Stomach (tissue), 9 donors: ENCODE measurements around the gene TCAIM. TPM values are rescaled to one million over a fixed set of nuclear protein-coding genes. Genes with fewer than 3 reads are reported as not detected.

ENCODE experiments used
- DNase-seq, 2 donors: peaks; one replicate each; pipeline versions ENCODE4 v3.0.0 to v3.0.0-alpha.2; 2013 to 2019
- H3K27ac ChIP-seq, 5 donors: fragments of 200-600 bp in 4 of 5; sonication (generic) in 4 of 5; one replicate each; pipeline ENCODE4 v1.5.1; 2013 to 2019; ENCODE audit warnings: mild to moderate bottlenecking in 1 of 5, moderate library complexity in 1 of 5
- H3K27me3 ChIP-seq, 3 donors: fragments of 200-600 bp; sonication (generic); one replicate each; pipeline ENCODE4 v1.5.1; 2017 to 2019; ENCODE audit warnings: mixed run types in 1 of 3
- H3K36me3 ChIP-seq, 4 donors: fragments of 200-600 bp; sonication (generic); 1 replicate in 3 of 4; 2 replicates in 1 of 4; pipeline ENCODE4 v1.5.1; 2016 to 2019
- H3K4me1 ChIP-seq, 4 donors: fragments of 200-600 bp; sonication (generic); one replicate each; pipeline ENCODE4 v1.5.1; 2016 to 2019
- H3K4me3 ChIP-seq, 4 donors: fragments of 200-600 bp; sonication (generic) in 3 of 4; one replicate each; pipeline ENCODE4 v1.5.1; 2016 to 2019; ENCODE audit warnings: mild to moderate bottlenecking in 1 of 4
- H3K9me3 ChIP-seq, 4 donors: fragments of 200-600 bp; sonication (generic); one replicate each; pipeline ENCODE4 v1.5.1; 2016 to 2019
- CTCF ChIP-seq, 7 experiments: fragments of 450-650 bp in 4 of 7; fragments of 200-600 bp in 3 of 7; sonication (generic) in 3 of 7; IDR thresholded peaks; one replicate each; pipeline ENCODE4 v1.5.1; 2016 to 2019; ENCODE audit warnings: antibody characterized with exemption in 7 of 7, control low read depth in 2 of 7, mild to moderate bottlenecking in 1 of 7
- EP300 ChIP-seq: sonication (generic); formaldehyde crosslinking; IDR thresholded peaks from one replicate; pipeline ENCODE4 v1.6.1; 2017; ENCODE audit warnings: antibody characterized with exemption
- POLR2A ChIP-seq, 4 donors: fragments of 450-650 bp; IDR thresholded peaks; one replicate each; pipeline ENCODE4 v1.6.1; 2016; ENCODE audit warnings: antibody characterized with exemption in 4 of 4, control low read depth in 2 of 4, mild to moderate bottlenecking in 1 of 4, moderate library complexity in 1 of 4
- POLR2AphosphoS5 ChIP-seq, 3 donors: sonication (generic); formaldehyde crosslinking; IDR thresholded peaks; one replicate each; pipeline ENCODE4 v1.6.1; 2016; ENCODE audit warnings: antibody characterized with exemption in 3 of 3
- WGBS, 5 donors: extraction: QIAGEN DNeasy Blood & Tissue Kit in 3 of 5; methylation state at CpG; one replicate each; pipeline versions ENCODE4 v1.1.5 to v1.1.7; 2013 to 2018; 5-methylcytosine and 5-hydroxymethylcytosine counted together
- intact Hi-C: fragments of 100-400 bp; cut with DNase I; formaldehyde crosslinking; loops from one replicate; pipeline ENCODE4 v1.15.1; 2023; ENCODE audit warnings: low total_unique reads
- polyA plus RNA-seq, 3 donors: library from polyadenylated mRNA; stranded (reverse); fragments of 200-250 nt; gene quantifications; one replicate each; pipeline ENCODE4 v1.2.3, GENCODE V29; 2013
- total RNA-seq, 5 donors: library from RNA; depleted of rRNA; stranded (reverse); fragments of >200 nt; gene quantifications; one replicate each; pipeline versions ENCODE4 v1.1.0 to v1.2.3, GENCODE V29; 2014 to 2016
- donor health status: healthy with polysubstance abuse.
- donor health status: Bipolar disorder and iron deficiency.
- donor health status: healthy.

The TCAIM gene
- total and polyA plus RNA-seq, 8 donors: 9.8 to 42.6 (median 13.0) TPM

GRCh38 chr3:44419923-44420650, 81.5 kb downstream of the TCAIM start:
- WGBS, 5 donors: 79 to 90% (median 81%) methylated on average over 11 to 14 of the region's 14 CpGs
- Histone ChIP-seq H3K9me3 (no peaks in the 10 kb centered on the region), H3K27me3 (no peaks in the 10 kb centered on the region), H3K27ac (no peak overlapping the region), H3K4me3 (no peak overlapping the region), H3K4me1 (no peaks in the 10 kb centered on the region), H3K36me3 (no peaks in the 10 kb centered on the region)
- TF ChIP-seq POLR2AphosphoS5 (IDR thresholded peaks at IDR 0.05): no peak
- no peak for TF ChIP-seq CTCF (IDR thresholded peaks at IDR 0.05)
- TF ChIP-seq EP300: no peak
- TF ChIP-seq POLR2A (IDR thresholded peaks at IDR 0.05): no peak
- intact Hi-C loops: no loop called here
- DNase-seq: no peak

DNA sequence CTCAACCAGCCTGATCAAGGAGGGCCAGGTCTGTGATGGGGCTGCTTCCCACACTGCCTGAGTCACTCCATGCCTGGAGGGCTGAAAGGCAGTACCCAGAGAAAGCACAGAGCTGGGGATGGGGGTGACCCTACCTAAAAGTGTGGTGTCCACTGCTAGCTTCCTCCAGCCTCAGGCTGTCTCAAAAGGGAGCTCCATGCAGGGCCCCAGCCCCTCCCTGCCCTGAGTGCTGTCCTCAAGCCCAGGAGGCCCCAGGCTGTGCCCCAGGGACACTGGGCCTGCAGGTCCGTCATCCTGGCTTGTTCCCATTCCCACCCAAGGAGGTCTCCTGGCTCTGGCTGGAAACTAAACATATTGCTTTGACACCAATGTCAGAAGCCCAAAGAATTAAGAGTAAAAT, 82.1 kb downstream of the TCAIM start:
- Histone ChIP-seq H3K4me1 (no peaks in the 10 kb centered on the region), H3K27me3 (no peaks in the 10 kb centered on the region), H3K4me3 (no peak overlapping the region), H3K9me3 (no peaks in the 10 kb centered on the region), H3K36me3 (no peaks in the 10 kb centered on the region), H3K27ac (no peak overlapping the region)
- intact Hi-C loops: no loop called here
- TF ChIP-seq EP300 (no peak), CTCF (IDR thresholded peaks at IDR 0.05) (no peak)
- no peak for DNase-seq
- WGBS, 5 donors: 71 to 97% (median 88%) methylated on average over 1 of the region's 1 CpG

- no peak overlapping the region for H3K4me3 ChIP-seq
- no peaks in the 10 kb centered on the region for H3K36me3 ChIP-seq
- WGBS, 5 donors: 87 to 92% (median 88%) methylated on average over 6 of the region's 6 CpGs
- H3K9me3 ChIP-seq: no peaks in the 10 kb centered on the region
- DNase-seq: no peak
- H3K27me3 ChIP-seq: no peaks in the 10 kb centered on the region
- no peak for TF ChIP-seq EP300
- no peak for TF ChIP-seq CTCF (IDR thresholded peaks at IDR 0.05)
- TF ChIP-seq POLR2AphosphoS5 (IDR thresholded peaks at IDR 0.05): no peak
- TF ChIP-seq POLR2A (IDR thresholded peaks at IDR 0.05): no peak
- H3K27ac ChIP-seq: no peak overlapping the region
- intact Hi-C loops: no loop called here
- no peaks in the 10 kb centered on the region for H3K4me1 ChIP-seq
Measured at GRCh38 chr3:44421280-44421679, 82.7 kb downstream of the TCAIM start.

DNA sequence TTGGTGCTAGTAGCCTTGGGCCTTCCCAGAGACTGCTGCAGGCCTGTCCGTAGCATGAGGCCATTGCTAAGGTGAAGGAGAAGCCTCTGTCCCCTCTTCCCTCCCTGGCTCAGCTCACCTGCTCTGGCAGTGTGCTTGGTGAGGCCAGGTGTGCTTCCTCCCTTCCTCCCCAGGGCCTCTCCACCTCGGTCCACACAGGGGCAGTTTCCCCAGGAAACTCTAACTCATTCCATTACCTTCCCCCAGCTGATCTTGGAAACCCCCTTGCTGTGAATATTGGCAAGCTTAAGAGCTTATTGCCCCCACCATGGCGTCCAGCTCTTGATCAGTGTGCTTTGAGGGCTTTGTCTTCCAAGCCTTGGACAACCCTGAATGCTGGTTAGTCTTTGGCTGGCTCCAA, 86.2 kb downstream of the TCAIM start:
- no peak for TF ChIP-seq POLR2AphosphoS5 (IDR thresholded peaks at IDR 0.05)
- no peak for TF ChIP-seq CTCF (IDR thresholded peaks at IDR 0.05)
- no peak for TF ChIP-seq POLR2A (IDR thresholded peaks at IDR 0.05)
- no peak for TF ChIP-seq EP300
- no peak for DNase-seq
- H3K4me1 ChIP-seq: no peaks in the 10 kb centered on the region
- H3K4me3 ChIP-seq: no peak overlapping the region
- no peak overlapping the region for H3K27ac ChIP-seq
- H3K9me3 ChIP-seq: no peaks in the 10 kb centered on the region
- intact Hi-C loops: no loop called here
- WGBS, 5 donors: 59 to 77% (median 74%) methylated on average over 3 of the region's 3 CpGs
- H3K36me3 ChIP-seq: no peaks in the 10 kb centered on the region
- no peaks in the 10 kb centered on the region for H3K27me3 ChIP-seq
